HG03442 (cell line): ENCODE results near the gene ADAMTS2.

Experiments used
- ATAC-seq: cut with Tn5 transposase; IDR thresholded peaks from one replicate; pipeline ENCODE4 v1.9.1; 2021; ENCODE audit warnings: mild to moderate bottlenecking, moderate library complexity; ENCODE audit not compliant: unreplicated experiment

The ADAMTS2 gene

GRCh38 chr5:179312557-179313235 lies 32.6 kb downstream of the ADAMTS2 start:
- ATAC-seq = no peak

- no peak for ATAC-seq
These were observed 33.7 kb downstream of the ADAMTS2 start for GRCh38 chr5:179311581-179311980.

GRCh38 chr5:179311091-179311470 lies 34.2 kb downstream of the ADAMTS2 start:
- no peak for ATAC-seq

GRCh38 chr5:179310439-179311090 lies 34.7 kb downstream of the ADAMTS2 start:
- no peak for ATAC-seq

- no peak for ATAC-seq
These were observed 35.4 kb downstream of the ADAMTS2 start for GRCh38 chr5:179309751-179310320.

GRCh38 chr5:179309383-179309670 lies 35.9 kb downstream of the ADAMTS2 start:
- no peak for ATAC-seq

- no peak for ATAC-seq
These were observed 36.5 kb downstream of the ADAMTS2 start for GRCh38 chr5:179308563-179309382.

- ATAC-seq = no peak
These were observed 37.3 kb downstream of the ADAMTS2 start for GRCh38 chr5:179307931-179308471.

GRCh38 chr5:179307013-179307800 lies 38.1 kb downstream of the ADAMTS2 start:
- ATAC-seq = no peak

- no peak for ATAC-seq
These were observed 38.9 kb downstream of the ADAMTS2 start for GRCh38 chr5:179306191-179307012.

GRCh38 chr5:179304871-179305270 lies 40.4 kb downstream of the ADAMTS2 start:
- no peak for ATAC-seq

GRCh38 chr5:179304466-179304865 lies 40.8 kb downstream of the ADAMTS2 start:
- ATAC-seq = no peak

GRCh38 chr5:179303451-179304200 lies 41.6 kb downstream of the ADAMTS2 start:
- no peak for ATAC-seq

- ATAC-seq = no peak
These were observed 42.6 kb downstream of the ADAMTS2 start for GRCh38 chr5:179302499-179303185.

- ATAC-seq = no peak
These were observed 43.5 kb downstream of the ADAMTS2 start for GRCh38 chr5:179301796-179302195.

- no peak for ATAC-seq
These were observed 43.9 kb downstream of the ADAMTS2 start for GRCh38 chr5:179301376-179301775.

GRCh38 chr5:179300581-179301180 lies 44.6 kb downstream of the ADAMTS2 start:
- no peak for ATAC-seq
